ENCODE results near the gene PMM1. TPM values are rescaled to one million over a fixed set of nuclear protein-coding genes. Genes with fewer than 3 reads are reported as not detected.

Gene PMM1
- total and polyA plus RNA-seq, 2 of the 13 experiments (the other 11 are each of a cell fraction or from before 2014, with no cell fraction given), result 17.8 to 95.6 TPM

DNA sequence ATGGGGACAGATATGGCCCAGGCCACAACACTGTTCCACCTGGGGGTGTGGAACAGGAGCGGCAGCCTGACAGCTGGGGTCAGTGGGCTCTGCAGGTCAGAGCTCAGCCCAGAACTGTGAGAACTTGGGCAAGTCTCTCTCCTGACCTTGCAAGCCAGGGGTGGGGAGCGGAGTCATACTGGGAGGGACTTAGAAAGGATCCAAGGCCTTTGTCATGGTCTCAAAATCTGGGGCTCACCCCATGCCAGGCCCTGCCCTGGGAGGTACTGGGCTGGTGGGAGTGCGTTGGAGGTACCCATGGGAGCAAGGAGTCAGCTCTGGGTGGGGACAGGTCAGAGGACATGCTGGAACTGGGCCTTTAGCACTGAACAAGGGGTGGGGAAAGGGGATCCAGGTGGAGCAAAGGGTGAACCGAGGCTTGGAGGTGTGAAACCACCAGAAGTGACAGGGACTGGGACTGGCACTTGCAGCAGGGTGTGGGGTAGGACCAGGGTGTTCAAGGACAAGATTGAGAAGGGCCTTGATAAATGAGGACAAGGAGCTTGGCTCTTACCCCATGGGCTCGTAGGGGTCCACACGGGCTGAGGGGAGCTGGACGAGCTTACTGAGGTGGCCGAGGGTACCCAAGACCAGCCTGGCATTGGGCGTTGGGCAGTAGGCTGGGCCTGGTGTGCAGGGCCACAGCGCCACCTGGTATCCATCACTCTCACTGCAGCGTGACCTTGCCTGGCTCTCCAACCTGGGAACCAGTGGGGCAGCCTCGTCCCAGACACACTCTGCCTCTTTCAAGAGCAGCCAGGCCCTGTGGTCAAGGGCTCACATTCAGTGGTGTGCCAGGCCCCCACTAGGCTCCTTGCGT, 7.4 kb upstream of the PMM1 start (continued):
- TF ChIP-seq, protein P1, sequence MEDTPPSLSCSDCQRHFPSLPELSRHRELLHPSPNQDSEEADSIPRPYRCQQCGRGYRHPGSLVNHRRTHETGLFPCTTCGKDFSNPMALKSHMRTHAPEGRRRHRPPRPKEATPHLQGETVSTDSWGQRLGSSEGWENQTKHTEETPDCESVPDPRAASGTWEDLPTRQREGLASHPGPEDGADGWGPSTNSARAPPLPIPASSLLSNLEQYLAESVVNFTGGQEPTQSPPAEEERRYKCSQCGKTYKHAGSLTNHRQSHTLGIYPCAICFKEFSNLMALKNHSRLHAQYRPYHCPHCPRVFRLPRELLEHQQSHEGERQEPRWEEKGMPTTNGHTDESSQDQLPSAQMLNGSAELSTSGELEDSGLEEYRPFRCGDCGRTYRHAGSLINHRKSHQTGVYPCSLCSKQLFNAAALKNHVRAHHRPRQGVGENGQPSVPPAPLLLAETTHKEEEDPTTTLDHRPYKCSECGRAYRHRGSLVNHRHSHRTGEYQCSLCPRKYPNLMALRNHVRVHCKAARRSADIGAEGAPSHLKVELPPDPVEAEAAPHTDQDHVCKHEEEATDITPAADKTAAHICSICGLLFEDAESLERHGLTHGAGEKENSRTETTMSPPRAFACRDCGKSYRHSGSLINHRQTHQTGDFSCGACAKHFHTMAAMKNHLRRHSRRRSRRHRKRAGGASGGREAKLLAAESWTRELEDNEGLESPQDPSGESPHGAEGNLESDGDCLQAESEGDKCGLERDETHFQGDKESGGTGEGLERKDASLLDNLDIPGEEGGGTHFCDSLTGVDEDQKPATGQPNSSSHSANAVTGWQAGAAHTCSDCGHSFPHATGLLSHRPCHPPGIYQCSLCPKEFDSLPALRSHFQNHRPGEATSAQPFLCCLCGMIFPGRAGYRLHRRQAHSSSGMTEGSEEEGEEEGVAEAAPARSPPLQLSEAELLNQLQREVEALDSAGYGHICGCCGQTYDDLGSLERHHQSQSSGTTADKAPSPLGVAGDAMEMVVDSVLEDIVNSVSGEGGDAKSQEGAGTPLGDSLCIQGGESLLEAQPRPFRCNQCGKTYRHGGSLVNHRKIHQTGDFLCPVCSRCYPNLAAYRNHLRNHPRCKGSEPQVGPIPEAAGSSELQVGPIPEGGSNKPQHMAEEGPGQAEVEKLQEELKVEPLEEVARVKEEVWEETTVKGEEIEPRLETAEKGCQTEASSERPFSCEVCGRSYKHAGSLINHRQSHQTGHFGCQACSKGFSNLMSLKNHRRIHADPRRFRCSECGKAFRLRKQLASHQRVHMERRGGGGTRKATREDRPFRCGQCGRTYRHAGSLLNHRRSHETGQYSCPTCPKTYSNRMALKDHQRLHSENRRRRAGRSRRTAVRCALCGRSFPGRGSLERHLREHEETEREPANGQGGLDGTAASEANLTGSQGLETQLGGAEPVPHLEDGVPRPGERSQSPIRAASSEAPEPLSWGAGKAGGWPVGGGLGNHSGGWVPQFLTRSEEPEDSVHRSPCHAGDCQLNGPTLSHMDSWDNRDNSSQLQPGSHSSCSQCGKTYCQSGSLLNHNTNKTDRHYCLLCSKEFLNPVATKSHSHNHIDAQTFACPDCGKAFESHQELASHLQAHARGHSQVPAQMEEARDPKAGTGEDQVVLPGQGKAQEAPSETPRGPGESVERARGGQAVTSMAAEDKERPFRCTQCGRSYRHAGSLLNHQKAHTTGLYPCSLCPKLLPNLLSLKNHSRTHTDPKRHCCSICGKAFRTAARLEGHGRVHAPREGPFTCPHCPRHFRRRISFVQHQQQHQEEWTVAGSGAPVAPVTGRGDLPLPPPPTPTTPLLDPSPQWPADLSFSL (CRISPR knock-in tag; IDR thresholded peaks at IDR 0.05), result no peak
- TF ChIP-seq, protein P2, sequence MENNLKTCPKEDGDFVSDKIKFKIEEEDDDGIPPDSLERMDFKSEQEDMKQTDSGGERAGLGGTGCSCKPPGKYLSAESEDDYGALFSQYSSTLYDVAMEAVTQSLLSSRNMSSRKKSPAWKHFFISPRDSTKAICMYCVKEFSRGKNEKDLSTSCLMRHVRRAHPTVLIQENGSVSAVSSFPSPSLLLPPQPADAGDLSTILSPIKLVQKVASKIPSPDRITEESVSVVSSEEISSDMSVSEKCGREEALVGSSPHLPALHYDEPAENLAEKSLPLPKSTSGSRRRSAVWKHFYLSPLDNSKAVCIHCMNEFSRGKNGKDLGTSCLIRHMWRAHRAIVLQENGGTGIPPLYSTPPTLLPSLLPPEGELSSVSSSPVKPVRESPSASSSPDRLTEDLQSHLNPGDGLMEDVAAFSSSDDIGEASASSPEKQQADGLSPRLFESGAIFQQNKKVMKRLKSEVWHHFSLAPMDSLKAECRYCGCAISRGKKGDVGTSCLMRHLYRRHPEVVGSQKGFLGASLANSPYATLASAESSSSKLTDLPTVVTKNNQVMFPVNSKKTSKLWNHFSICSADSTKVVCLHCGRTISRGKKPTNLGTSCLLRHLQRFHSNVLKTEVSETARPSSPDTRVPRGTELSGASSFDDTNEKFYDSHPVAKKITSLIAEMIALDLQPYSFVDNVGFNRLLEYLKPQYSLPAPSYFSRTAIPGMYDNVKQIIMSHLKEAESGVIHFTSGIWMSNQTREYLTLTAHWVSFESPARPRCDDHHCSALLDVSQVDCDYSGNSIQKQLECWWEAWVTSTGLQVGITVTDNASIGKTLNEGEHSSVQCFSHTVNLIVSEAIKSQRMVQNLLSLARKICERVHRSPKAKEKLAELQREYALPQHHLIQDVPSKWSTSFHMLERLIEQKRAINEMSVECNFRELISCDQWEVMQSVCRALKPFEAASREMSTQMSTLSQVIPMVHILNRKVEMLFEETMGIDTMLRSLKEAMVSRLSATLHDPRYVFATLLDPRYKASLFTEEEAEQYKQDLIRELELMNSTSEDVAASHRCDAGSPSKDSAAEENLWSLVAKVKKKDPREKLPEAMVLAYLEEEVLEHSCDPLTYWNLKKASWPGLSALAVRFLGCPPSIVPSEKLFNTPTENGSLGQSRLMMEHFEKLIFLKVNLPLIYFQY (CRISPR knock-in tag; IDR thresholded peaks at IDR 0.05; ENCODE audit: borderline replicate concordance), result no peak
- TF ChIP-seq ZNF354B (CRISPR knock-in tag; IDR thresholded peaks at IDR 0.05) (no peak), MBNL3 (CRISPR knock-in tag; conservative IDR thresholded peaks at IDR 0.05) (no peak), ZNF777 (CRISPR knock-in tag; IDR thresholded peaks at IDR 0.05) (no peak), NR2F1 (CRISPR knock-in tag; IDR thresholded peaks at IDR 0.05) (no peak), SPEN (CRISPR knock-in tag; IDR thresholded peaks at IDR 0.05; ENCODE audit: low read depth) (no peak), MATR3 (CRISPR knock-in tag; IDR thresholded peaks at IDR 0.05) (no peak)
- TF ChIP-seq, protein P3, sequence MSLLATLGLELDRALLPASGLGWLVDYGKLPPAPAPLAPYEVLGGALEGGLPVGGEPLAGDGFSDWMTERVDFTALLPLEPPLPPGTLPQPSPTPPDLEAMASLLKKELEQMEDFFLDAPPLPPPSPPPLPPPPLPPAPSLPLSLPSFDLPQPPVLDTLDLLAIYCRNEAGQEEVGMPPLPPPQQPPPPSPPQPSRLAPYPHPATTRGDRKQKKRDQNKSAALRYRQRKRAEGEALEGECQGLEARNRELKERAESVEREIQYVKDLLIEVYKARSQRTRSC (CRISPR knock-in tag; IDR thresholded peaks at IDR 0.05; ENCODE audit: low read depth), result no peak
- TF ChIP-seq, protein P4, sequence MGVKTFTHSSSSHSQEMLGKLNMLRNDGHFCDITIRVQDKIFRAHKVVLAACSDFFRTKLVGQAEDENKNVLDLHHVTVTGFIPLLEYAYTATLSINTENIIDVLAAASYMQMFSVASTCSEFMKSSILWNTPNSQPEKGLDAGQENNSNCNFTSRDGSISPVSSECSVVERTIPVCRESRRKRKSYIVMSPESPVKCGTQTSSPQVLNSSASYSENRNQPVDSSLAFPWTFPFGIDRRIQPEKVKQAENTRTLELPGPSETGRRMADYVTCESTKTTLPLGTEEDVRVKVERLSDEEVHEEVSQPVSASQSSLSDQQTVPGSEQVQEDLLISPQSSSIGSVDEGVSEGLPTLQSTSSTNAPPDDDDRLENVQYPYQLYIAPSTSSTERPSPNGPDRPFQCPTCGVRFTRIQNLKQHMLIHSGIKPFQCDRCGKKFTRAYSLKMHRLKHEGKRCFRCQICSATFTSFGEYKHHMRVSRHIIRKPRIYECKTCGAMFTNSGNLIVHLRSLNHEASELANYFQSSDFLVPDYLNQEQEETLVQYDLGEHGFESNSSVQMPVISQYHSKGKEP (CRISPR knock-in tag; IDR thresholded peaks at IDR 0.05), result no peak
- TF ChIP-seq, protein P5, sequence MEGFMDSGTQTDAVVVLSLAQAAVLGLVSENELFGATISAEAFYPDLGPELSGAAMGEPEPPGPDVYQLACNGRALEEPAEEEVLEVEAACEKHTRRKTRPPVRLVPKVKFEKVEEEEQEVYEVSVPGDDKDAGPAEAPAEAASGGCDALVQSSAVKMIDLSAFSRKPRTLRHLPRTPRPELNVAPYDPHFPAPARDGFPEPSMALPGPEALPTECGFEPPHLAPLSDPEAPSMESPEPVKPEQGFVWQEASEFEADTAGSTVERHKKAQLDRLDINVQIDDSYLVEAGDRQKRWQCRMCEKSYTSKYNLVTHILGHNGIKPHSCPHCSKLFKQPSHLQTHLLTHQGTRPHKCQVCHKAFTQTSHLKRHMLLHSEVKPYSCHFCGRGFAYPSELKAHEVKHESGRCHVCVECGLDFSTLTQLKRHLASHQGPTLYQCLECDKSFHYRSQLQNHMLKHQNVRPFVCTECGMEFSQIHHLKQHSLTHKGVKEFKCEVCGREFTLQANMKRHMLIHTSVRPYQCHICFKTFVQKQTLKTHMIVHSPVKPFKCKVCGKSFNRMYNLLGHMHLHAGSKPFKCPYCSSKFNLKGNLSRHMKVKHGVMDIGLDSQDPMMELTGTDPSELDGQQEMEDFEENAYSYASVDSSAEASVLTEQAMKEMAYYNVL (CRISPR knock-in tag; IDR thresholded peaks at IDR 0.05; ENCODE audit: borderline replicate concordance), result no peak
- TF ChIP-seq, protein P6, sequence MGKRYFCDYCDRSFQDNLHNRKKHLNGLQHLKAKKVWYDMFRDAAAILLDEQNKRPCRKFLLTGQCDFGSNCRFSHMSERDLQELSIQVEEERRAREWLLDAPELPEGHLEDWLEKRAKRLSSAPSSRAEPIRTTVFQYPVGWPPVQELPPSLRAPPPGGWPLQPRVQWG (CRISPR knock-in tag; IDR thresholded peaks at IDR 0.05; ENCODE audit: borderline replicate concordance, low read depth), result no peak

All from HepG2 (cell line).